NOMO-1 treated with DMSO at 0.1 percent for 48 hours (cell line): ENCODE data around the gene MRPL3.
A peak's percentile ranks its signal among the peaks of the same experiment; 100 is the strongest.

ENCODE experiments used
- DNase-seq: peaks from one replicate; lab custom pipeline; 2025; ENCODE audit not compliant: unreplicated experiment; lab: John Stamatoyannopoulos, UW

Gene MRPL3

GRCh38 chr3:131502530-131503319, at the start of gene MRPL3:
MRPL3 (minus strand) TSS chr3:131502971; CDS start chr3:131502821, 150 bp downstream.
- DNase-seq, result peak; percentile 94

DNA sequence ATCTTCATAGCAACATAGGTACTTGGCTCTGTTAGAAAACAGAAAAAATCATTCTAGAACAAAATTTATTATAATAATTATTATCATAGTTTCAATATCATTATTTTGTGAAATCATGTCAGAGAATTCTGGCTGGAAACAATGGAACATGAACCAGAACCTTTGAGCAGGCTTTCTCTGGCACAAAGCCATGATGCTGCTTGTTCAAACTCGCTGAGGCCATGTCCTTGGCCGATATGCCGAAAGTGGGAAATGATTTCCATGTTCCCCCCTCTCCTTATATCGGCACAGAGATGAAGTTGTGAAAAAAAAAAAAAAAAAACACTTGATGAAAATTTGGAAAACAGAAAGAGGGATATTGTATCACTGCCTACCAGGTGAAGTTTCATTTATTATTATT, 49.0 kb upstream of the MRPL3 start:
- no peak for DNase-seq

- DNase-seq, result no peak
These were observed 48.0 kb upstream of the MRPL3 start for GRCh38 chr3:131550562-131551465.

- peak; percentile 28 for DNase-seq
These were observed 46.6 kb upstream of the MRPL3 start for GRCh38 chr3:131549340-131549739.

- no peak for DNase-seq
These were observed 44.8 kb upstream of the MRPL3 start for GRCh38 chr3:131547585-131547984.

DNA sequence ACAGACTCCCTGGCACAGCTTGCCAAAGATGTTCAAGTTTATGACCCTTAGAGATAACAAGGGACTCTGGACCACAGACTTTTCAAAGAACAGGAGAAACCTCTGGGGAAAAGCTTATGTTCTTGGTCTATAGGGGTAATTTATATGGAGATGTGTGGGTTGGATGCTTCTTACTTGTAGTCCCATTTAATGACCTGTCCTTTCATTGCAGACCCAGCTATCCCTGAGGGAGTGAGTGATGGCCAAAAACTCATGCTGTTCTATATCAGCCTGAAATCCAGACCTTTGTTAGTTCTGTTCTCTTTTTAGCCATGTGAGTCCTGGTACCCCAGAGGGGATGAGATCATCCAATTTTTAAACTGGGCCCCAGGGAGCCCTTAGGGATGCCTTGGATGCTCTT, 43.7 kb upstream of the MRPL3 start:
- no peak for DNase-seq

GRCh38 chr3:131544557-131544956, 41.8 kb upstream of the MRPL3 start:
- no peak for DNase-seq

- no peak for DNase-seq
These were observed 40.9 kb upstream of the MRPL3 start for GRCh38 chr3:131543714-131544113.

DNA sequence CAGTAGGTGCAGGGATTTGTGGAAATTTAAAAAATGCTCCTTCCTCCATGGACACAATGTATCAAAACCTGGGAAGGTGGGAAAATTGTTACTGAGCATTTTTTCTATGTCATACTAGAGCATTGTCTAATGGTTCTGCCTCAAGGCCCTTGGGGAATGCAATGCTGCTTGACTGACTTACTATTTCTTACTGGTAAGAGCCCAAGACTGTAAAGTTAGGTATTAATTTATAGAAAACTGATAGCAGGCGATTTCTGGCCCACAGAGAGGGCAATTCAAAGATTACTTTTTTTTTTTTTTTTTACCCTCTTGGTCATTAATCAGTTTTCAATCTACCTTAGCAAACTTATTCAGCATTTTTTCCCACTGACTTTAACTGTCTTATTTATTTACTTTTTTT, 38.5 kb upstream of the MRPL3 start:
- DNase-seq, result no peak

GRCh38 chr3:131540821-131541220, 38.0 kb upstream of the MRPL3 start:
- no peak for DNase-seq

DNA sequence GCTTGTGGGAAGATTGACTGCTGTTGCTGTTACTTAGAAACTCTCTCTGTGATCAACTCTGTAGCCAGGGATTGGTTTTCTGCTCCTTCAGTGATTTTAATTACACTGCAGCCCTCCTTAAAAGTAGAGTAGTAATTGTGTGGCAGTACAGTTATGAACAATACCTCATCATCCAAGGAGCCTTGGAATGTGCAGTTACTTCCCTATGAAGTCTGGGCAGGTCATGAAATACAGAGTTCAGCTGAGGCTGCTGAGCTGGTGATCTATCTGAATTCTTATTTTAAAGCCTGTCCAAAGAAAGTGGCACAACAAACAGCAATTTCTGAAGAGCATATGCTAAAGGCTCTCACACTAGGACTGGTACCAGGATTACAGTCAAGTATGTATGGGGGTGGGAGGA, 37.4 kb upstream of the MRPL3 start:
- no peak for DNase-seq

DNA sequence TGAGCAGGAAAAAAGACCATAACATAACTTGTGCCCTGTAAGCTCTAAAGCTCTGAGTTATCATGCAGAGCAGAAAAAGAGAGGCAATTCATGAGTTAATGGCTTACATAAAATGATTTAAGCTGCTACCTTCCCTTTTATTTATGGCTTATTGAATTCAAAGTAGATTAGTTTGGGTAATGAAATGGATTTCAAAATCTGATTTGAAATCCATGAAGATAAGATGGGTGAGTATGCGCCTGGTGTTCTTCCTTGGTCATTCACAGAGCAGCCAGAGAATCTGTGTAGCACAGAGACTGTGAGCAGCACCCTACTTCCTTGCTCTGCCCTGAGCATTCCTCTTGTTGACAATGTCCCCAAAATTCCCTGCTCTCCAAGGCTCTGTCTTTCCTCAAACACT, 36.2 kb upstream of the MRPL3 start:
- no peak for DNase-seq

- no peak for DNase-seq
These were observed 34.8 kb upstream of the MRPL3 start for GRCh38 chr3:131537531-131537930.

DNA sequence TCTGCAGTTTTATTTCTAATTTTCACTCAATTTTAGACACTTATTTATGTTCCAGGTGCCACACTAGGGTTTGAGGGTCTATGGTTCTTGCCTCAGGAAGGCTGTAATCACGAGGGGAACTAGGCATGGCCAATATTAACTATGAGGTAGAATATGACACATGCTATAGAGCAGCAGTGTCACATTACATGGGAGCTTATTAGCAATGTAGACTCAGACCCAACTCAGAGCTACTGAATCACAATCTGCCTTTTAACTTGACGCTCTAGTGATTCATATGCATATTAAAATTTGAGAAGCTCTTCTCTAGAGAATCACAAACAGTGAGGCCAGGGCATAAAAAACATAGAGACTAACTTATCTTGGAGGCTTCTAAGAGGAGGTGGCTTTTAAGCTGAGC, 32.8 kb upstream of the MRPL3 start:
- DNase-seq, result no peak

GRCh38 chr3:131535131-131535530, 32.4 kb upstream of the MRPL3 start:
- DNase-seq, result no peak

- DNase-seq, result no peak
These were observed 29.9 kb upstream of the MRPL3 start for GRCh38 chr3:131532645-131533044.

- DNase-seq, result no peak
These were observed 28.1 kb upstream of the MRPL3 start for GRCh38 chr3:131530843-131531242.

- DNase-seq, result no peak
These were observed 27.6 kb upstream of the MRPL3 start for GRCh38 chr3:131530388-131530787.

- no peak for DNase-seq
These were observed 24.1 kb upstream of the MRPL3 start for GRCh38 chr3:131526801-131527347.

- DNase-seq, result no peak
These were observed 15.9 kb upstream of the MRPL3 start for GRCh38 chr3:131518680-131519079.

DNA sequence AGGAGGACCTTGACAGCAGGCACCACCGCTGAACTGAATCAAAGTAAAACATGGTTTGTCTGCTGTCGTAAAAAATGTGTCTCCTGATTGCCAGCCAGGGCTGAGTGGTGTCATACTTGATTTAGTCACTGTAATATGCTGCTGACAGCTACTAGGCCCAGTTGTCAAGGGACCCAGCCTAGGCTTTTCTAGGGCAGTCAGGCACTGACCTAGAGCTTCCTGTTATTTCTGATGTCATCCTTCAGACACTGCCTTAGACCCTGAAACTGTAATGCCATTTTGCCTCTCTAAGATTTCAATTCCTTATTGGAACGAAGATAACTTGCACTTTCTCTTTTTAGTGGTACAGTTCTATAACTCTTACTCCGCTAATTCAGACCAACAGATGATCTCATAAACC, 2.6 kb upstream of the MRPL3 start:
- no peak for DNase-seq

DNA sequence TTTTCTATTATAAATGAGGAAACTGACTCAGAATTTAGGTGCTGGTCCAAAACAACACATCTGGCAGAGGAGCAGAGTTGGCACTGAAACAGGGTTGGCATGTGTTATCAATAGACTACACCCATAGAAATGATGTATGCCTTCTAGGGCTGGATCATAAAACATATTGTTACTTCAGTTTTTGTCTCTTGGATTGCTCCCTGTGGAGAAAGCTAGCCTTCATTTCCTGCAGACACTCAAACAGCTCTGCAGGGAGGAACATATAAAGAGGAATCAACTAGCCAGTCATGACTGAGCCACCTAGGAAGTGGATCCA, 507 bp upstream of the MRPL3 start:
- no peak for DNase-seq
